NB4 (cell line): ENCODE results near the gene PLA2G2F.

Experiments used
- MYC ChIP-seq: IDR thresholded peaks from 2 replicates; pipeline ENCODE4 v1.6.1; 2011; ENCODE audit warnings: low read depth, low read length
- POLR2A ChIP-seq: IDR thresholded peaks from 2 replicates; pipeline ENCODE4 v1.6.1; 2011; ENCODE audit warnings: mild to moderate bottlenecking; ENCODE audit not compliant: insufficient read length; ENCODE audit errors: extremely low read depth
- TF ChIP-seq, protein P1 (sequence below): IDR thresholded peaks from one replicate; pipeline ENCODE4 v1.5.1; 2012; ENCODE audit warnings: low read depth, low read length
- TF ChIP-seq, protein P2 (sequence below): IDR thresholded peaks from 2 replicates; pipeline ENCODE4 v1.6.1; 2011; ENCODE audit warnings: low read depth, low read length

DNA sequence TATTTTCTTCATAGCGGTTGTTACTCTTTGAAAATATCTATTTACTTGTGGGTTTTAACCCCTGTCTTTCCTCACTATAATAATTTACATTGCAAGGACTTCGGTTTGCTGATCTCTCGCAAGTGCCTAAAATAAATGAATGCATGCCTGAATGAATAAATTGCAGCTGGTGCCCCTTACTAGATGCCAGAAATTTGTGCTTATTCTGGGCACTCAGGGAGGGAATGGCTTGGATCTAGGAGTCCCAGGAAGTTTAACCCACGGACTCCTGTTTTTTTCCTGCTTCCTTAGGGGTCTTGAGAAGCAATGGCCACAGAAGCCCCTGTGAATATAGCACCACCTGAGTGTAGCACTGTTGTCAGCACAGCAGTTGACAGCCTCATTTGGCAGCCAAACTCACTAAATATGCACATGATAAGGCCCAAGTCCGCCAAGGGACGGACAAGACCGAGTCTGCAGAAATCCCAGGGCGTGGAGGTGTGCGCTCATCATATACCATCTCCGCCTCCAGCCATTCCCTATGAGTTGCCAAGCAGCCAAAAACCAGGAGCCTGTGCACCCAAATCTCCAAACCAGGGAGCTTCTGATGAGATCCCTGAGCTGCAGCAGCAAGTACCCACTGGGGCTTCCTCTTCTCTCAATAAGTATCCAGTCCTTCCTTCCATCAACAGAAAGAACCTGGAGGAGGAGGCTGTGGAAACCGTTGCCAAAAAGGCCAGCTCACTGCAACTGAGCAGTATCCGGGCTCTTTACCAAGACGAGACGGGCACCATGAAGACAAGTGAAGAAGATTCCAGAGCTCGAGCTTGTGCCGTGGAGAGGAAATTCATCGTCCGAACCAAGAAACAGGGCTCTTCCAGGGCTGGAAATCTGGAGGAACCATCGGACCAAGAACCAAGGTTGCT is 51.4 kb downstream of the PLA2G2F start:
- TF ChIP-seq, protein P1, sequence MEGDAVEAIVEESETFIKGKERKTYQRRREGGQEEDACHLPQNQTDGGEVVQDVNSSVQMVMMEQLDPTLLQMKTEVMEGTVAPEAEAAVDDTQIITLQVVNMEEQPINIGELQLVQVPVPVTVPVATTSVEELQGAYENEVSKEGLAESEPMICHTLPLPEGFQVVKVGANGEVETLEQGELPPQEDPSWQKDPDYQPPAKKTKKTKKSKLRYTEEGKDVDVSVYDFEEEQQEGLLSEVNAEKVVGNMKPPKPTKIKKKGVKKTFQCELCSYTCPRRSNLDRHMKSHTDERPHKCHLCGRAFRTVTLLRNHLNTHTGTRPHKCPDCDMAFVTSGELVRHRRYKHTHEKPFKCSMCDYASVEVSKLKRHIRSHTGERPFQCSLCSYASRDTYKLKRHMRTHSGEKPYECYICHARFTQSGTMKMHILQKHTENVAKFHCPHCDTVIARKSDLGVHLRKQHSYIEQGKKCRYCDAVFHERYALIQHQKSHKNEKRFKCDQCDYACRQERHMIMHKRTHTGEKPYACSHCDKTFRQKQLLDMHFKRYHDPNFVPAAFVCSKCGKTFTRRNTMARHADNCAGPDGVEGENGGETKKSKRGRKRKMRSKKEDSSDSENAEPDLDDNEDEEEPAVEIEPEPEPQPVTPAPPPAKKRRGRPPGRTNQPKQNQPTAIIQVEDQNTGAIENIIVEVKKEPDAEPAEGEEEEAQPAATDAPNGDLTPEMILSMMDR: no peak
- no peak for TF ChIP-seq MYC
- TF ChIP-seq POLR2A: no peak
- TF ChIP-seq, protein P2, sequence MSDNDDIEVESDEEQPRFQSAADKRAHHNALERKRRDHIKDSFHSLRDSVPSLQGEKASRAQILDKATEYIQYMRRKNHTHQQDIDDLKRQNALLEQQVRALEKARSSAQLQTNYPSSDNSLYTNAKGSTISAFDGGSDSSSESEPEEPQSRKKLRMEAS: no peak
